HG02870 (cell line): ENCODE measurements around the gene SYNGAP1.
"Not testable (repeated sequence)": the region's sequence is repeated elsewhere in the genome, so short reads cannot be mapped to it uniquely, and the experiment has no call there.

Experiments used
- ATAC-seq: cut with Tn5 transposase; IDR thresholded peaks from one replicate; pipeline ENCODE4 v1.9.1; 2021; ENCODE audit warnings: mild to moderate bottlenecking, moderate library complexity; ENCODE audit not compliant: unreplicated experiment

SYNGAP1 gene

GRCh38 chr6:33459226-33459625, 39.4 kb downstream of the SYNGAP1 start:
- no peak for ATAC-seq

GRCh38 chr6:33466075-33466735, 46.3 kb downstream of the SYNGAP1 start:
- ATAC-seq, result no peak

GRCh38 chr6:33467091-33467490, 47.2 kb downstream of the SYNGAP1 start:
- no peak for ATAC-seq

- ATAC-seq, result no peak
Observed at GRCh38 chr6:33469661-33470060, 49.8 kb downstream of the SYNGAP1 start.

- ATAC-seq, result no peak
Observed at GRCh38 chr6:33477864-33478263, 58.0 kb downstream of the SYNGAP1 start.

- no peak for ATAC-seq
Observed at GRCh38 chr6:33481192-33481591, 61.3 kb downstream of the SYNGAP1 start.

- not testable (repeated sequence) for ATAC-seq
Observed at GRCh38 chr6:33482620-33483019, 62.8 kb downstream of the SYNGAP1 start.

GRCh38 chr6:33483678-33484077, 63.8 kb downstream of the SYNGAP1 start:
- ATAC-seq, result no peak

- ATAC-seq, result not testable (repeated sequence)
Observed at GRCh38 chr6:33484673-33485262, 64.9 kb downstream of the SYNGAP1 start.

GRCh38 chr6:33485680-33486079, 65.8 kb downstream of the SYNGAP1 start:
- ATAC-seq, result not testable (repeated sequence)

- ATAC-seq, result no peak
Observed at GRCh38 chr6:33488339-33488738, 68.5 kb downstream of the SYNGAP1 start.

GRCh38 chr6:33490198-33490597, 70.3 kb downstream of the SYNGAP1 start:
- ATAC-seq, result no peak

- no peak for ATAC-seq
Observed at GRCh38 chr6:33490621-33491020, 70.8 kb downstream of the SYNGAP1 start.

- ATAC-seq, result no peak
Observed at GRCh38 chr6:33492093-33492492, 72.2 kb downstream of the SYNGAP1 start.

- ATAC-seq, result no peak
Observed at GRCh38 chr6:33497157-33497556, 77.3 kb downstream of the SYNGAP1 start.

- no peak for ATAC-seq
Observed at GRCh38 chr6:33502486-33502885, 82.6 kb downstream of the SYNGAP1 start.

- ATAC-seq, result no peak
Observed at GRCh38 chr6:33504486-33504885, 84.6 kb downstream of the SYNGAP1 start.
